GM12878 (cell line): ENCODE data around the gene INPP4B. TPM values are rescaled to one million over a fixed set of nuclear protein-coding genes. Genes with fewer than 3 reads are reported as not detected.
A peak's percentile ranks its signal among the peaks of the same experiment; 100 is the strongest.

Source experiments
- ATAC-seq: fragments of 200-7000 bp; cut with Tn5 transposase; 3 replicates; pipeline ENCODE4 v1.9.1; 2020; ENCODE audit warnings: mild to moderate bottlenecking, moderate library complexity
- BruUV-seq: library from RNA; stranded (reverse); fragments of 400-500 nt; replicated peaks from 2 replicates; lab custom pipeline; 2021; lab: Mats Ljungman, UMichigan
- CTCF ChIA-PET: fragments of 300-600 bp; sonication (Branson Sonifier 250); formaldehyde crosslinking; extraction: SDS; loops from one replicate; lab custom pipeline; 2021; ENCODE audit warnings: inconsistent platforms; lab: Yijun Ruan, JAX
- POLR2A ChIA-PET: fragments of 350-600 bp; formaldehyde crosslinking; extraction: SDS; loops from one replicate; lab custom pipeline; 2021; ENCODE audit warnings: inconsistent platforms; lab: Charles Lee
- RAD21 ChIA-PET: fragments of 300-600 bp; sonication (Branson Sonifier 250); formaldehyde crosslinking; loops from one replicate; lab custom pipeline; 2023; ENCODE audit warnings: antibody characterized with exemption; ENCODE audit not compliant: unreplicated experiment; lab: Charles Lee
- SMC1A ChIA-PET: fragments of 300-600 bp; sonication (Branson Sonifier 250); formaldehyde crosslinking; loops from one replicate; lab custom pipeline; 2023; ENCODE audit not compliant: unreplicated experiment, uncharacterized antibody; lab: Charles Lee
- DNase-seq: peaks from one replicate; pipeline ENCODE4 v3.0.0-alpha.2; 2011; ENCODE audit warnings: low read depth, low spot score
- FAIRE-seq: peaks from 3 replicates; lab custom pipeline; 2011; peaks lifted over from hg19 to GRCh38; lab: Jason Lieb, UNC
- H2AFZ ChIP-seq: 2 replicates; pipeline ENCODE4 v1.6.0; 2011; ENCODE audit warnings: low read depth, low read length, control low read depth; ENCODE audit not compliant: control insufficient read depth
- H3K27ac ChIP-seq: 2 replicates; pipeline ENCODE4 v1.5.1; 2011; ENCODE audit warnings: control low read depth; ENCODE audit not compliant: control insufficient read depth, insufficient read depth
- H3K27me3 ChIP-seq, 2 experiments: replicated peaks in 1 of 2; 2 replicates each; pipeline versions ENCODE4 v1.6.0 to v1.6.1; 2011; ENCODE audit warnings: low read length in 1 of 2; ENCODE audit not compliant: control insufficient read depth in 2 of 2, insufficient read depth in 2 of 2
- H3K36me3 ChIP-seq, 2 experiments: 2 replicates each; pipeline ENCODE4 v1.5.1; 2011; ENCODE audit warnings: low read length in 1 of 2; ENCODE audit not compliant: control insufficient read depth in 2 of 2, insufficient read depth in 2 of 2
- H3K4me1 ChIP-seq: 2 replicates; pipeline ENCODE4 v1.6.1; 2011; ENCODE audit warnings: mild to moderate bottlenecking, low read length, moderate library complexity, mixed read lengths; ENCODE audit not compliant: control insufficient read depth, insufficient read depth
- H3K4me2 ChIP-seq: 2 replicates; pipeline ENCODE4 v1.6.0; 2011; ENCODE audit warnings: control low read depth; ENCODE audit not compliant: control insufficient read depth, insufficient read depth
- H3K4me3 ChIP-seq: fragments of 200-600 bp; sonication (generic); 2 replicates; pipeline ENCODE4 v1.5.1; 2016
- H3K79me2 ChIP-seq: 2 replicates; pipeline ENCODE4 v1.6.0; 2011; ENCODE audit warnings: low read length; ENCODE audit not compliant: control insufficient read depth, insufficient read depth
- H3K9ac ChIP-seq: 2 replicates; pipeline ENCODE4 v1.8.0; 2011; ENCODE audit warnings: low read length, control low read depth, mixed read lengths; ENCODE audit not compliant: control insufficient read depth, insufficient read depth
- H3K9me3 ChIP-seq: replicated peaks from 3 replicates; pipeline ENCODE4 v1.5.1; 2011; ENCODE audit warnings: mild to moderate bottlenecking, low read length; ENCODE audit not compliant: control insufficient read depth, insufficient read depth
- H4K20me1 ChIP-seq: 2 replicates; pipeline ENCODE4 v1.6.0; 2011; ENCODE audit not compliant: control insufficient read depth, insufficient read depth
- BCL11A ChIP-seq: IDR thresholded peaks from 2 replicates; pipeline ENCODE4 v1.6.1; 2011; ENCODE audit warnings: low read depth, low read length
- CHD1 ChIP-seq: IDR thresholded peaks from 2 replicates; pipeline ENCODE4 v1.6.1; 2012; ENCODE audit warnings: low read depth, low read length, improper control_type of control experiment
- EZH2 ChIP-seq: IDR thresholded peaks from 2 replicates; pipeline ENCODE4 v1.6.1; 2012; ENCODE audit warnings: low read depth, mild to moderate bottlenecking, control low read depth, inconsistent platforms, low read length, borderline replicate concordance; ENCODE audit not compliant: control insufficient read depth
- FOS ChIP-seq: IDR thresholded peaks from 3 replicates; pipeline ENCODE4 v1.6.1; 2011; ENCODE audit warnings: borderline replicate concordance; ENCODE audit not compliant: insufficient read length; ENCODE audit errors: extremely low read depth
- MXI1 ChIP-seq: fragments of 150-350 bp; IDR thresholded peaks from 2 replicates; pipeline ENCODE4 v1.6.1; 2011; ENCODE audit warnings: low read depth, mild to moderate bottlenecking, inconsistent platforms, low read length, improper control_type of control experiment
- PAX8 ChIP-seq: fragments of 450-650 bp; IDR thresholded peaks from 2 replicates; pipeline ENCODE4 v1.6.1; 2017; ENCODE audit warnings: mild to moderate bottlenecking, moderate library complexity
- RAD21 ChIP-seq: IDR thresholded peaks from 2 replicates; pipeline ENCODE4 v1.6.1; 2011; ENCODE audit warnings: mild to moderate bottlenecking, low read depth, low read length, moderate library complexity; ENCODE audit not compliant: insufficient read depth
- RCOR1 ChIP-seq: conservative IDR thresholded peaks from 2 replicates; pipeline ENCODE4 v1.6.1; 2012; ENCODE audit warnings: low read depth, low read length, improper control_type of control experiment
- SREBF2 ChIP-seq: IDR thresholded peaks from 2 replicates; pipeline ENCODE4 v1.6.1; 2012; ENCODE audit warnings: mild to moderate bottlenecking, low read length
- SRF ChIP-seq, 2 experiments: IDR thresholded peaks; 2 replicates each; pipeline ENCODE4 v1.6.1; 2011; ENCODE audit warnings: low read depth in 2 of 2, low read length in 2 of 2, mild to moderate bottlenecking in 1 of 2, moderate library complexity in 1 of 2
- TCF3 ChIP-seq: IDR thresholded peaks from 2 replicates; pipeline ENCODE4 v1.6.1; 2012; ENCODE audit warnings: low read depth, mild to moderate bottlenecking, low read length, borderline replicate concordance; ENCODE audit not compliant: insufficient read depth
- YBX1 ChIP-seq: fragments of 450-650 bp; IDR thresholded peaks from 2 replicates; pipeline ENCODE4 v1.6.1; 2016; ENCODE audit warnings: antibody characterized with exemption
- ZSCAN29 ChIP-seq: fragments of 450-650 bp; IDR thresholded peaks from 2 replicates; pipeline ENCODE4 v1.6.1; 2017; ENCODE audit warnings: mild to moderate bottlenecking, moderate library complexity
- ZZZ3 ChIP-seq: IDR thresholded peaks from 2 replicates; pipeline ENCODE4 v1.6.1; 2011; ENCODE audit warnings: low read depth; ENCODE audit not compliant: control insufficient read depth, insufficient read length
- WGBS: methylation state at CpG from one replicate; pipeline ENCODE4 v1.1.6; 2016; ENCODE audit warnings: low lambda C conversion rate; ENCODE audit not compliant: insufficient replicate concordance, insufficient coverage; ENCODE audit errors: missing lambda C conversion rate; 5-methylcytosine and 5-hydroxymethylcytosine counted together
- in situ Hi-C: fragments of 300-500 bp; cut with MboI; formaldehyde crosslinking; loops from 9 replicates; pipeline ENCODE4 v1.14.3; 2018; ENCODE audit warnings: mixed read lengths
- intact Hi-C: fragments of 100-400 bp; cut with micrococcal nuclease; formaldehyde crosslinking; loops from one replicate; pipeline ENCODE4 v1.14.2; 2022; ENCODE audit not compliant: unreplicated experiment
- polyA plus RNA-seq, 11 experiments: library from polyadenylated mRNA; depleted of rRNA in 4 of 11; unstranded in 6 of 11; stranded (reverse) in 5 of 11; fragments of >200 nt; fragmentation: Nextera tagmentation in 4 of 11; fragmentation: Illumina TruSeq in 1 of 11; extraction: Ambion mirVana in 4 of 11; extraction: Trizol in 1 of 11; gene quantifications; 1 replicate in 1 of 11; 2 replicates in 10 of 11; pipeline versions ENCODE4 v1.2.1 to v1.2.3, GENCODE V29; 2011 to 2016; ENCODE audit warnings: inconsistent platforms in 2 of 11, missing spikeins in 2 of 11, low read depth in 1 of 11
- total RNA-seq, 4 experiments: library from RNA; depleted of rRNA in 3 of 4; stranded (reverse); fragments of >200 nt in 3 of 4; fragmentation: Illumina TruSeq in 1 of 4; extraction: Trizol in 1 of 4; gene quantifications; 2 replicates each; pipeline versions ENCODE4 v1.2.1 to v1.2.3, GENCODE V29; 2013 to 2021
- TF ChIP-seq, protein P1 (sequence below): fragments of 450-650 bp; IDR thresholded peaks from 2 replicates; pipeline ENCODE4 v1.6.1; 2018; ENCODE audit warnings: mild to moderate bottlenecking, low read depth, moderate library complexity; ENCODE audit not compliant: partially characterized antibody

Gene INPP4B
- total and polyA plus RNA-seq, 10 of the 15 experiments (the other 5 are each of a cell fraction or from before 2014, with no cell fraction given), result 0.53 to 11.2 (median 0.95) TPM

DNA sequence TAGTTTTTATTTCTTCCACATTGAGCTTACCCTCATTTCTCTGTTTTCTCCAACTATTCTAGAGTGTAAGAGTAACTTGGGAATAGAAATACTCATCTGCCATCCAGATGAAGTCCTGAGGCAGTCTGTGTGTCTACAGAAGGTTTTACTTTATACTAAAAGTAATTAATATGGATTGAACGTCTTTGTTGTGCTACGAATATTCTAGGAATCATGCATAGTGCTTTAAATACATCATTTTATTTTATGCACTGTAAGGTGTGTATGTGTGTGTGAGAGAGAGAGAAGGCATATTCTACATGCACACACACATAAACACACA lies 305.7 kb downstream of the INPP4B start:
- H2AFZ ChIP-seq, result no peak overlapping the region
- no peaks in the 10 kb centered on the region for H3K4me1 ChIP-seq
- DNase-seq (no peak), FAIRE-seq (no peak), ATAC-seq (peak; percentile 8; the same call in 2 of the 3 replicates)
- 0% methylated on average over 2 of the region's 2 CpGs for WGBS
- no peaks in the 10 kb centered on the region for H4K20me1 ChIP-seq
- H3K9ac ChIP-seq, result no peak overlapping the region
- POLR2A ChIA-PET, result interaction anchor here (1.4 to 2.0 kb wide), 2 partner anchors 134 to 137 kb away, joined by 4 to 5 read pairs; no protein-coding TSS in a partner anchor
- CTCF ChIA-PET, result interaction anchor here (0.7 to 3.5 kb wide), 7 partner anchors 13 to 257 kb away, joined by 3 to 19 read pairs (median 8); no protein-coding TSS in a partner anchor
- BruUV-seq, result no TSS peak
- H3K4me3 ChIP-seq, result no peak overlapping the region
- no peaks in the 10 kb centered on the region for H3K79me2 ChIP-seq
- TF ChIP-seq TCF3 (no peak), EZH2 (no peak), ZZZ3 (no peak), FOS (no peak), SREBF2 (no peak), RCOR1 (no peak), RAD21 (no peak), ZSCAN29 (no peak), MXI1 (no peak), PAX8 (no peak), YBX1 (no peak), BCL11A (no peak), SRF (IDR thresholded peaks at IDR 0.05; ENCODE audit: low read depth in 2 of 2, low read length in 2 of 2) (no peak), CHD1 (no peak)
- TF ChIP-seq, protein P1, sequence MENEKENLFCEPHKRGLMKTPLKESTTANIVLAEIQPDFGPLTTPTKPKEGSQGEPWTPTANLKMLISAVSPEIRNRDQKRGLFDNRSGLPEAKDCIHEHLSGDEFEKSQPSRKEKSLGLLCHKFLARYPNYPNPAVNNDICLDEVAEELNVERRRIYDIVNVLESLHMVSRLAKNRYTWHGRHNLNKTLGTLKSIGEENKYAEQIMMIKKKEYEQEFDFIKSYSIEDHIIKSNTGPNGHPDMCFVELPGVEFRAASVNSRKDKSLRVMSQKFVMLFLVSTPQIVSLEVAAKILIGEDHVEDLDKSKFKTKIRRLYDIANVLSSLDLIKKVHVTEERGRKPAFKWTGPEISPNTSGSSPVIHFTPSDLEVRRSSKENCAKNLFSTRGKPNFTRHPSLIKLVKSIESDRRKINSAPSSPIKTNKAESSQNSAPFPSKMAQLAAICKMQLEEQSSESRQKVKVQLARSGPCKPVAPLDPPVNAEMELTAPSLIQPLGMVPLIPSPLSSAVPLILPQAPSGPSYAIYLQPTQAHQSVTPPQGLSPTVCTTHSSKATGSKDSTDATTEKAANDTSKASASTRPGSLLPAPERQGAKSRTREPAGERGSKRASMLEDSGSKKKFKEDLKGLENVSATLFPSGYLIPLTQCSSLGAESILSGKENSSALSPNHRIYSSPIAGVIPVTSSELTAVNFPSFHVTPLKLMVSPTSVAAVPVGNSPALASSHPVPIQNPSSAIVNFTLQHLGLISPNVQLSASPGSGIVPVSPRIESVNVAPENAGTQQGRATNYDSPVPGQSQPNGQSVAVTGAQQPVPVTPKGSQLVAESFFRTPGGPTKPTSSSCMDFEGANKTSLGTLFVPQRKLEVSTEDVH, result no peak
- in situ Hi-C loops, result no loop called here
- SMC1A ChIA-PET, result interaction anchor here (1.1 to 6.0 kb wide), 17 partner anchors 11 to 191 kb away, joined by 3 to 115 read pairs (median 5); no protein-coding TSS in a partner anchor
- no peaks in the 10 kb centered on the region for H3K9me3 ChIP-seq
- RAD21 ChIA-PET, result interaction anchor here (0.6 to 5.9 kb wide), 16 partner anchors 8 to 256 kb away, joined by 3 to 60 read pairs (median 6); no protein-coding TSS in a partner anchor
- H3K27me3 ChIP-seq, result no peaks in the 10 kb centered on the region
- H3K4me2 ChIP-seq, result no peak overlapping the region
- H3K36me3 ChIP-seq, result no peaks in the 10 kb centered on the region
- intact Hi-C loops, result no loop called here
- no peak overlapping the region for H3K27ac ChIP-seq
